Spleen (tissue), 11 donors: ENCODE data around the gene KRT222. TPM values are rescaled to one million over a fixed set of nuclear protein-coding genes. Genes with fewer than 3 reads are reported as not detected.

ENCODE experiments used
- DNase-seq: peaks from one replicate; pipeline ENCODE4 v3.0.0-alpha.2; 2020
- H3K27ac ChIP-seq, 8 donors: fragments of 200-600 bp; sonication (generic) in 7 of 8; 1 replicate in 4 of 8; 2 replicates in 4 of 8; pipeline versions ENCODE4 v1.5.0 to v1.8.0; 2016 to 2021; ENCODE audit warnings: inconsistent platforms in 4 of 8, mild to moderate bottlenecking in 4 of 8, moderate library complexity in 1 of 8
- H3K27me3 ChIP-seq, 7 donors: fragments of 200-600 bp; sonication (generic) in 6 of 7; replicated peaks in 1 of 7; 1 replicate in 4 of 7; 2 replicates in 3 of 7; pipeline versions ENCODE4 v1.5.0 to v1.8.0; 2016 to 2021; ENCODE audit warnings: inconsistent platforms in 3 of 7, mild to moderate bottlenecking in 1 of 7
- H3K36me3 ChIP-seq, 6 donors: fragments of 200-600 bp; sonication (generic) in 5 of 6; 1 replicate in 4 of 6; 2 replicates in 2 of 6; pipeline versions ENCODE4 v1.5.0 to v1.8.0; 2016 to 2021; ENCODE audit warnings: inconsistent platforms in 2 of 6
- H3K4me1 ChIP-seq, 6 donors: fragments of 200-600 bp; sonication (generic) in 5 of 6; 1 replicate in 3 of 6; 2 replicates in 3 of 6; pipeline versions ENCODE4 v1.5.0 to v1.8.0; 2016 to 2021; ENCODE audit warnings: inconsistent platforms in 3 of 6
- H3K4me3 ChIP-seq, 8 donors: fragments of 200-600 bp; sonication (generic) in 7 of 8; 1 replicate in 4 of 8; 2 replicates in 4 of 8; pipeline versions ENCODE4 v1.5.0 to v1.8.0; 2016 to 2021; ENCODE audit warnings: inconsistent platforms in 4 of 8, mild to moderate bottlenecking in 4 of 8, moderate library complexity in 2 of 8
- H3K9me3 ChIP-seq, 8 donors: fragments of 200-600 bp; sonication (generic) in 7 of 8; 1 replicate in 4 of 8; 2 replicates in 4 of 8; pipeline versions ENCODE4 v1.5.0 to v1.8.0; 2016 to 2021; ENCODE audit warnings: inconsistent platforms in 4 of 8
- POLR2A ChIP-seq, 3 donors: fragments of 450-650 bp; IDR thresholded peaks; one replicate each; pipeline ENCODE4 v1.5.1; 2017; ENCODE audit warnings: antibody characterized with exemption in 3 of 3, mild to moderate bottlenecking in 1 of 3
- POLR2AphosphoS5 ChIP-seq, 3 donors: sonication (generic); formaldehyde crosslinking; IDR thresholded peaks; one replicate each; pipeline ENCODE4 v1.5.1; 2017; ENCODE audit warnings: antibody characterized with exemption in 3 of 3
- WGBS, 5 donors: extraction: QIAGEN DNeasy Blood & Tissue Kit in 3 of 5; methylation state at CpG; one replicate each; pipeline versions ENCODE4 v1.1.5 to v1.1.7; 2013 to 2018; 5-methylcytosine and 5-hydroxymethylcytosine counted together
- intact Hi-C: fragments of 100-400 bp; cut with DNase I; formaldehyde crosslinking; loops from one replicate; pipeline ENCODE4 v1.15.0; 2023; ENCODE audit warnings: low total_unique reads
- polyA plus RNA-seq, 3 donors: library from polyadenylated mRNA; stranded (reverse); fragments of 200-250 nt; gene quantifications; one replicate each; pipeline ENCODE4 v1.2.1, GENCODE V29; 2013
- total RNA-seq, 7 donors: library from RNA; depleted of rRNA in 3 of 7; stranded (reverse); fragments of >200 nt in 3 of 7; fragmentation: NEBNext Ultra II Directional in 4 of 7; extraction: Animal tissue kit (Norgen Biotek cat#: 25700) in 4 of 7; gene quantifications; one replicate each; pipeline versions ENCODE4 v1.1.0 to v1.2.1, GENCODE V29; 2016 to 2021
- TF ChIP-seq, protein P1 (sequence below), 11 experiments: fragments of 200-600 bp in 7 of 11; fragments of 450-650 bp in 4 of 11; sonication (generic) in 4 of 11; IDR thresholded peaks in 8 of 11; conservative IDR thresholded peaks in 3 of 11; 1 replicate in 7 of 11; 2 replicates in 4 of 11; pipeline versions ENCODE4 v1.4.0 to v1.8.0; 2016 to 2021; ENCODE audit warnings: antibody characterized with exemption in 11 of 11, inconsistent platforms in 4 of 11, mild to moderate bottlenecking in 1 of 11
- donor health status: healthy with polysubstance abuse.
- donor health status: DM: no; HTN: no; CAD: no; lungs with moderate emphysema.
- donor health status: DM: no; HTN: no; CAD: no.
- donor health status: Bipolar disorder and iron deficiency.
- donor health status: healthy.
- donor health status: DM: no; HTN: no; CAD: no.
- donor health status: DM: yes; HTN: yes; CAD: no.

KRT222 gene
- total and polyA plus RNA-seq, 10 donors = 2.2 to 13.7 (median 4.6) TPM

DNA sequence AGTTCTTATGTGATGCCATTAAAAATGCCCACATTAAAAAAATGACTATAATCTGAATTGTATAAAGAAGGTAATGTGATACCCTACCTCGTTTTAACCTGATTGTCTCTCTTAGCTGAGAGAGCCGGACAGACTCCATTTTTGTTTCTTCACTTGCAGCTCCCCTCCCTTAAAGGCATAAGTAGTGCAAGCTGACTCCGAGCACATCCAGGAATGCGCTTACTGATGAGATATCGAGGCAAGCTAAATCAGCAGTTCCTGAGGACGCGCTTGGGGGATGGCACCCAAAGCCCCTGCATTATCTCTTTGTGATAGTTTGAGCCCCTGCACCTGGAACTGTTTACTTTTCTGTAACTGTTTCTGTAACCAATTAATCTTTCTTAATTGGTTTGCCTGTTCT, 32.3 kb upstream of the KRT222 start:
- TF ChIP-seq POLR2AphosphoS5 (IDR thresholded peaks at IDR 0.05) = no peak
- TF ChIP-seq, protein P1, sequence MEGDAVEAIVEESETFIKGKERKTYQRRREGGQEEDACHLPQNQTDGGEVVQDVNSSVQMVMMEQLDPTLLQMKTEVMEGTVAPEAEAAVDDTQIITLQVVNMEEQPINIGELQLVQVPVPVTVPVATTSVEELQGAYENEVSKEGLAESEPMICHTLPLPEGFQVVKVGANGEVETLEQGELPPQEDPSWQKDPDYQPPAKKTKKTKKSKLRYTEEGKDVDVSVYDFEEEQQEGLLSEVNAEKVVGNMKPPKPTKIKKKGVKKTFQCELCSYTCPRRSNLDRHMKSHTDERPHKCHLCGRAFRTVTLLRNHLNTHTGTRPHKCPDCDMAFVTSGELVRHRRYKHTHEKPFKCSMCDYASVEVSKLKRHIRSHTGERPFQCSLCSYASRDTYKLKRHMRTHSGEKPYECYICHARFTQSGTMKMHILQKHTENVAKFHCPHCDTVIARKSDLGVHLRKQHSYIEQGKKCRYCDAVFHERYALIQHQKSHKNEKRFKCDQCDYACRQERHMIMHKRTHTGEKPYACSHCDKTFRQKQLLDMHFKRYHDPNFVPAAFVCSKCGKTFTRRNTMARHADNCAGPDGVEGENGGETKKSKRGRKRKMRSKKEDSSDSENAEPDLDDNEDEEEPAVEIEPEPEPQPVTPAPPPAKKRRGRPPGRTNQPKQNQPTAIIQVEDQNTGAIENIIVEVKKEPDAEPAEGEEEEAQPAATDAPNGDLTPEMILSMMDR (IDR thresholded peaks at IDR 0.05 in 8 of 11, conservative IDR thresholded peaks at IDR 0.05 in 3 of 11) = no peak
- TF ChIP-seq POLR2A (IDR thresholded peaks at IDR 0.05) = no peak
- Histone ChIP-seq H3K36me3 (no peaks in the 10 kb centered on the region), H3K27ac (no peak overlapping the region), H3K27me3 (peaks cover 0 to 36% (median 0%) of the 10 kb centered on the region in 7 donors), H3K9me3 (no peaks in the 10 kb centered on the region), H3K4me1 (no peaks in the 10 kb centered on the region), H3K4me3 (no peak overlapping the region)
- 68 to 79% (median 72%) methylated on average over 7 of the region's 7 CpGs for WGBS, 5 donors
- intact Hi-C loops = no loop called here
- no peak for DNase-seq

DNA sequence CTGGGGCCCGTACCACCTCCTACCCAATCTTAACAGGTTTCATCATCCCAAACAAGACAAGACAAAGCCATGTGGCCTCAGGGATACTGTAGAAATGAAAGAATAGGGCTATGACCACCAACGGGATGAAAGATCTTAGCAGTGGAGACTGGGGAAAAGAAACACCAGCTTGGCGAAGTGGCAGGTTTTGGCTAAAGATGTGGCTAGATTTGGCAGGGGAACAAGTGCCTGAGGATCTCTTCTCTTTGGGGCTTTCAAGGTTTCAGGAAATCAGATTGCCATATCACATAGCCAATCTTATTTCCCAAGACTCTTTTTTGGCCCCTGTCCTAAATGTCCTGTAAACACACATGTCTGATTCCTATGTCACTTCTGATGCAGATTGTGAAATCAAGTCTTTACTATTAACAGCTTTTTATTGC, 31.7 kb upstream of the KRT222 start:
- no peak overlapping the region for H3K4me3 ChIP-seq
- no peaks in the 10 kb centered on the region for H3K4me1 ChIP-seq
- no peak for DNase-seq
- no peaks in the 10 kb centered on the region for H3K9me3 ChIP-seq
- TF ChIP-seq, protein P1 (IDR thresholded peaks at IDR 0.05 in 8 of 11, conservative IDR thresholded peaks at IDR 0.05 in 3 of 11) = no peak
- no peak for TF ChIP-seq POLR2A (IDR thresholded peaks at IDR 0.05)
- TF ChIP-seq POLR2AphosphoS5 (IDR thresholded peaks at IDR 0.05) = no peak
- H3K27me3 ChIP-seq = peaks cover 0 to 36% (median 0%) of the 10 kb centered on the region in 7 donors
- WGBS, 5 donors = 32 to 75% (median 41%) methylated on average over 3 of the region's 3 CpGs
- intact Hi-C loops = no loop called here
- H3K27ac ChIP-seq = no peak overlapping the region
- no peaks in the 10 kb centered on the region for H3K36me3 ChIP-seq

DNA sequence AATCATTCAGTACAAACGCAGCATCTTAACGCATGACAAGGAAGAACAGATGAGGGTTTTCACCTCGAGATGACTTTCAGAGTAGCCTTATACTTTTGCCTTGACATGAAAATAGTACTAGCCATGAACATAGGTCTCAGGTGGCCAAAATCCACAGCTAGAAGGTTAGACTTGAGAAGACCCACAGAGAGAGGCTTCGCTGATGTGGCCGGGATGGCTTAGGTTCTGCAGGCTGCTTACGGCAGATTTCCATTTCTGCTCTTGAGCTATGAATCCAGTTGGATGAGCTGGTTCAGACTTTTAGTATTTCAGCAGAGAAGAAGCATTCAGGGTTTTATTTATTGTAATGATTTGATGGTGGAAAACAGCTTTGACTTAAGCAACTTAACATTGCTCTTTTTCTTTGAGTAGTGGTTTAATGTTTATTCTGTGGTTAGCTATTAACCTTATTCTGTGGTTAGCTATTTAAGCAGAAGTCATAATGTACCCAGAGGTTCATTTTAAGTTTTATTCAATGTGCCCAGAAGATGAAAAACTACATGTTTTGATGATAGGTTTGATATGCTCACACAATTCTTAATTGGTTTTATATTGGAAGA, 31.0 kb upstream of the KRT222 start:
- intact Hi-C loops = no loop called here
- no peak overlapping the region for H3K27ac ChIP-seq
- H3K27me3 ChIP-seq = peaks cover 0 to 37% (median 0%) of the 10 kb centered on the region in 7 donors
- no peak overlapping the region for H3K4me3 ChIP-seq
- DNase-seq = no peak
- WGBS, 5 donors = 86 to 93% (median 90%) methylated on average over 6 of the region's 6 CpGs
- TF ChIP-seq, protein P1 (IDR thresholded peaks at IDR 0.05 in 8 of 11, conservative IDR thresholded peaks at IDR 0.05 in 3 of 11) = no peak
- no peak for TF ChIP-seq POLR2AphosphoS5 (IDR thresholded peaks at IDR 0.05)
- TF ChIP-seq POLR2A (IDR thresholded peaks at IDR 0.05) = no peak
- H3K36me3 ChIP-seq = no peaks in the 10 kb centered on the region
- H3K9me3 ChIP-seq = no peaks in the 10 kb centered on the region
- H3K4me1 ChIP-seq = no peaks in the 10 kb centered on the region

DNA sequence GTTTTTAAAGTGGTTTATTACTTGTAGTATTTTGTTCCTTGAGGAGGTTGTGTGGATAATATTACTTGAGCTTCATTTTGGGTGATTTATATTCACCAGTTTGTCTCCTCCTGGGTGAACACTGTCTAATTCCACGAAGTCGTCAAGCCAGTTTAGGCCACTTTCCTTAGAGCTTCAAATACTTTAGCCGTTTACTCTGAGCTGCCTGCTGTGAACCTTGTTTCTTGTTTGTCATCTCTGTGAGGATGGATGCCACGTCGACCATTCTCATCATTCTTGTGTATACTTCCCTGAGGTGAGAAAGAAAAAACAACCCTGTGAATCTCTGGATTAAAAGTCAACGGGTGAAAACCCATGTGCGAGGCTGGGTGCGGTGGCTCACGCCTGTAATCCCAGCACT, 29.6 kb upstream of the KRT222 start:
- Histone ChIP-seq H3K27ac (no peak overlapping the region), H3K36me3 (no peaks in the 10 kb centered on the region), H3K27me3 (peaks cover 0 to 42% (median 0%) of the 10 kb centered on the region in 7 donors), H3K4me3 (no peak overlapping the region), H3K9me3 (no peaks in the 10 kb centered on the region), H3K4me1 (no peaks in the 10 kb centered on the region)
- WGBS, 5 donors = 77 to 91% (median 82%) methylated on average over 9 of the region's 9 CpGs
- DNase-seq = no peak
- TF ChIP-seq, protein P1 (IDR thresholded peaks at IDR 0.05 in 8 of 11, conservative IDR thresholded peaks at IDR 0.05 in 3 of 11) = no peak
- TF ChIP-seq POLR2AphosphoS5 (IDR thresholded peaks at IDR 0.05) = no peak
- TF ChIP-seq POLR2A (IDR thresholded peaks at IDR 0.05) = no peak
- intact Hi-C loops = no loop called here
